OCI-LY1 (cell line): ENCODE data around the gene TMEM190.

Experiments used
- CTCF ChIP-seq: fragments of 200-600 bp; sonication (generic), shearing (Covaris generic); IDR thresholded peaks from 2 replicates; pipeline ENCODE4 v1.5.1; 2017; ENCODE audit warnings: mild to moderate bottlenecking, antibody characterized with exemption, low read length, moderate library complexity, mixed read lengths
- EZH2 ChIP-seq: fragments of 200-600 bp; sonication (generic), shearing (Covaris generic); IDR thresholded peaks from 2 replicates; pipeline ENCODE4 v1.8.0; 2017; ENCODE audit warnings: borderline replicate concordance, mixed run types, mild to moderate bottlenecking, antibody characterized with exemption, low read length, moderate library complexity, mixed read lengths

- TF ChIP-seq CTCF (no peak), EZH2 (no peak)
These were observed 3.2 kb upstream of the TMEM190 start for GRCh38 chr19:55373306-55373992.
